ENCODE data around the gene RPS21. TPM values are rescaled to one million over a fixed set of nuclear protein-coding genes. Genes with fewer than 3 reads are reported as not detected.

Gene RPS21
- 1,188 and 1,768 TPM in 2 replicates for total RNA-seq

DNA sequence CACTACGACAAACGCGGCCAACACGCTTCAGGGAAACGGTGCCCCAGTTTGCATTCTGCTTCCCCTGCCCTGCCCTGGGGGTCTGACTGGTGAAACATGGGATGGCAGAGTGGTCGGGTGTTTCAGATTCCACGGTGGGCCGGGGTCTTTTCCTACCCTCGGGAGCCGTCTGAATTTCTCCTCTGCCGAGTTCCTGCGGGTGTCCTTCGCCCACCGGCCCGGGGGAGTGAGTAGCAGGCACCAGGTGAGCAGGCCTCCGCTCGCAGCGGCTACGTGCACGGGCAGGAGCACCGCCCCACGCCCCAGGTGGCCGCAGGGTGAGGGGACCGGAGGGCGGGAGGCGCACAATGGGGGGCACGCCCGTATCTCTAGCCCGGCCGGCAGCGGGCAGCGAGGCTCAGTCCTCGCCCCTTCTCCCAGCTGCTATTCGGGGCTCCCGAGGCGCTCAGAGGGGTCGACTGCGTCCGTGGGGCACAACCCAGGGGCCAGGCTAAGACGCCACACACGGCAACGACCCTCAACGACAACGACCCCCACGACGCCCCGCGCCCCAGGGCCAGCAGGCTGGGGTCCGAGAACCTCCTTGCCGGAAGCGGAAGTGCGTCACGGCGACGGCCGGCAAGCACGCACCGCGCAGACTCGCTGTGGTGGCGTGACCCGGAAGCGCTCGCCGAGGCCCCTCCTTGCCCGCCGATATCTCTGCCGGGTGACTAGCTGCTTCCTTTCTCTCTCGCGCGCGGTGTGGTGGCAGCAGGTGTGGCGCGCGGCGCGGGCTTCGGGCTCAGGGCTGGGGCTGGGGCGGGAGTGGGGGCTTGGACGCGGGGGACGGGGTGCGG, at the start of gene RPS21:
Gene RPS21 (plus strand): TSS at position 721 of the 836 bp plus-strand sequence. CDS start 236 bp downstream, outside the sequence.

GRCh38 chr20:62367136-62367632, 19.7 kb upstream of the RPS21 start, which contains the start of gene LAMA5:
LAMA5 (minus strand) TSS chr20:62367312; CDS start chr20:62367245, 67 bp downstream.

DNA sequence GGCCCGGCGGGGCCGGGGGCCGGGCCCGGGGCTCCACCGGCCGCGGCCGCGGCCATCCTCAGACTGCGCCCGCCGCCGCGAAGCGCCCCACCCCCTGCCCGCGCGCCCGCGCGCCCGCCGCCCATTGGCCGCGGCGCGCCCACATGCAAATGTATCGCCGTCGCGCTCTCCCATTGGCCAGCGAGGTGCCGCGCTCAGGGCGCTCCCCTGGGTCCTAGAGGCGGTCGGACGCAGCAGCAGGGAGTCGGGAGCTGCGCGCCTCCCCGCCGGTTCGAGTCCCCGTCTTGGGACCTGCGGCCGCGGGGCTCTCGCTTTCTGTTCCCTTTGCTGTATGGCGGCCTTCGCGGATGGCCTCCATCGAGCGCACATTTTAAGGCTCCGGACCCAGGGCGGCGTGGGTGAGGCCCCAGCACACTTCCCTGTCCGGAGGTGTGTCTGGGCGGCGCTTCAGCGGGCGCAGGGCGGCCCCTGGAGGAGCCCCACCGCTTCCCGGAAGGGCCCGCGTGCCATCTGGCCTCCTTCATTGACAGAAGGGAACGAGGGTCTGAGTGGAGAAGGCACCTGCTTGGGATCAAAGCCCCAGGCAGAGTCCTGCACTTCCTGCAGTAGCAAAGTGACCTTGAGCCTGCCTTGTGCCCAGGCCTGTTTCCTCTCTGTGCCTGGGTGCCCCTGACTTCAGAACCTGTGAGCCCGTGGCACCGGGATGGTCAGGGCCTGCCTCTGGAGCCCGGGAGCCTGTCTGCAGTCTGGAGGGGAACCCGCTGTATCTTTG, 20.5 kb downstream of the RPS21 start, which contains the start of gene CABLES2:
Gene CABLES2 (minus strand): TSS at position 65 of the 772 bp plus-strand sequence. CDS start 9 bp downstream, at position 56.

GRCh38 chr20:62427172-62428001, 40.5 kb downstream of the RPS21 start, which contains the start of gene RBBP8NL:
RBBP8NL (minus strand) TSS chr20:62427539; CDS start chr20:62419647, 7,892 bp downstream.

Other genes starting within 250 kb of the RPS21 start
- 197 and 420 TPM in 2 replicates for gene PSMA7, start 243.7 kb upstream of the RPS21 start, total RNA-seq
- 11.7 and 18.9 TPM in 2 replicates for gene SS18L1, start 243.3 kb upstream of the RPS21 start, total RNA-seq
- 22.6 and 27.4 TPM in 2 replicates for gene MTG2, start 204.1 kb upstream of the RPS21 start, total RNA-seq
- not detected in 2 replicates for gene HRH3, start 166.8 kb upstream of the RPS21 start, total RNA-seq
- 11.4 and 15.8 TPM in 2 replicates for gene OSBPL2, start 148.6 kb upstream of the RPS21 start, total RNA-seq
- 161 and 254 TPM in 2 replicates for gene ADRM1, start 84.1 kb upstream of the RPS21 start, total RNA-seq
- gene LAMA5, start 19.8 kb upstream of the RPS21 start, total RNA-seq: 226 and 838 TPM in 2 replicates
- 2.3 and 5.2 TPM in 2 replicates for gene CABLES2, start 20.2 kb downstream of the RPS21 start, total RNA-seq
- not detected in 2 replicates for gene RBBP8NL, start 40.4 kb downstream of the RPS21 start, total RNA-seq
- gene GATA5, start 88.9 kb downstream of the RPS21 start, total RNA-seq: not detected in 2 replicates